Stimulated activated CD4-positive, alpha-beta T cell treated with anti-CD3 and anti-CD28 coated beads, TNF-alpha, amount 100 ng/mL, for 24 hours (primary cell): Measurements from ENCODE around the gene PTGDS.
A peak's percentile ranks its signal among the peaks of the same experiment; 100 is the strongest.

Experiments used
- DNase-seq, 3 experiments: peaks; one replicate each; pipeline ENCODE4 v3.0.0-alpha.2; 2020; ENCODE audit warnings: low read depth in 3 of 3

Gene PTGDS

DNA sequence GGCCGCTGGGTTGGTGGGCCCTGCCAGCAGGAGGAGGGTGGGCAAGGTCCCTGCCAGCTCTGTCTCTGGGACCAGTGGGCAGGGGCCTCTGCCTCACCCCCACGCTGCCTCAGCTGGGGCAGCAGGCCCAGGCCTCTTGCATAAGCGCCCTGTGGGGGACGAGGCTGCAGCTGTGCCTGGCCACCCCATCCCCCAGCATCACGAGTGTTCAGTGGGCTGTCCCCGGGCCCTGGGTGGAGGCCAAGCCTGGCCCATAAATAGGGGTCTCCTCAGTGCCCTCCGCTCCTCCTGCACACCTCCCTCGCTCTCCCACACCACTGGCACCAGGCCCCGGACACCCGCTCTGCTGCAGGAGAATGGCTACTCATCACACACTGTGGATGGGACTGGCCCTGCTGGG, at the start of gene PTGDS:
PTGDS (plus strand) TSS at position 282 of the 400 bp plus-strand sequence; CDS start at position 357, 75 bp downstream.
- no peak for DNase-seq

DNA sequence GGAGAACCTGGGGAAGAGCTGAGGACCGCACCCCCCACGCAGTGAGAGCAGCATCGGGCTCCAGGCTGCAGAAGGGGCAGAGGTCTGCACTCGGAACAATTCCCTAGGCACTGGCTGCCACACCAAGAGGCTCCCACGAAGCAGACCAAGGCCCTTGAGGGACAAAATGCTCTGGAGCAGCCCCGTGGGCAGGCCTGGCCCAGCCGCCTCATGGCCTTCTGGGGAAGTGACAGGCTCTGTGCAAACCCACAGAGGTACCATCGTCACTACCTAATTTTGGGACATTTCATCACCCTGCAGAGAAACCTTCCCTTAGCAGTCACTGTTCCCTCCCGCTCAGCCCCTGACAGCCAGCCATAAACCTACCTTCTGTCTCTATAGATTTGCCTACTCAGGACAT, 48.7 kb upstream of the PTGDS start:
- no peak for DNase-seq

DNA sequence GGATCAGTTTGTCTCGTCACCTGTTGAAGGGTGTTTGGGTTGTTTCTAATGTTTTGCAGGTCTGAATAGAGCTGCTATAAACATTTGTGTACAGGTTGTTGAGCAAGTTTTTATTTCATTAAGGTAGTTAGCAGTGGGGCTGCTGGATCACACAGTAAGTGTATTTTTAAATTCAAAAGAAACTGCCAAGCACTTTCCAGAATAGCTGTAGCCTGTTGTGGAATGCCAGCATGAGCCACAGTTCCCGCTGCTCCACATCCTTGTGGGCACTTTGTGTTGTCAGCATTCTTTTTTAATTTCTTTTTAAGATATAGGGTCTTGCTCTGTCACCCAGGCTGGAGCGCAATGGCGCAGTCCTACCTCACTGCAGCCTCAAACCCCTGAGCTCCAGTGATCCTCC, 47.3 kb upstream of the PTGDS start:
- DNase-seq = no peak

GRCh38 chr9:136931611-136932130, 45.6 kb upstream of the PTGDS start:
- no peak for DNase-seq

GRCh38 chr9:136934277-136934676, 43.0 kb upstream of the PTGDS start:
- DNase-seq = no peak

DNA sequence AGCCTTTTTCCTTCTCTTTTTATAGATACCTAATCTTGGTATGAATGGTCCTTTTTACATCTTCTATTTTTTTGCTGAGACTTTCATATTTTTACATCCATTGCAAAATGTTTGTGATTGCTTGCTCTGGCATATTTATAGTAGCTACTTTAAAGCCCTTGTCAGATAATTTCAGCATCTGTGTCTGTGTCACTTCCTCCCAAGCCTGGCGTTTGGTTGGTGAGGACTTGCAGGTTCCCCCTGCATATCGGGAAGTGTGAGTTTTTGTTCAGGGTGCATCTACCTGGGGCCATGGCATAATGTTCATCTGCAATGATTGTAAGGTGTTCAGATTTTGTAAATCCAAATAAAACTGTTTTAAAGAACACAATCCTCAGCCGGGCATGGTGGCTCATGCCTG, 41.7 kb upstream of the PTGDS start:
- DNase-seq = no peak

DNA sequence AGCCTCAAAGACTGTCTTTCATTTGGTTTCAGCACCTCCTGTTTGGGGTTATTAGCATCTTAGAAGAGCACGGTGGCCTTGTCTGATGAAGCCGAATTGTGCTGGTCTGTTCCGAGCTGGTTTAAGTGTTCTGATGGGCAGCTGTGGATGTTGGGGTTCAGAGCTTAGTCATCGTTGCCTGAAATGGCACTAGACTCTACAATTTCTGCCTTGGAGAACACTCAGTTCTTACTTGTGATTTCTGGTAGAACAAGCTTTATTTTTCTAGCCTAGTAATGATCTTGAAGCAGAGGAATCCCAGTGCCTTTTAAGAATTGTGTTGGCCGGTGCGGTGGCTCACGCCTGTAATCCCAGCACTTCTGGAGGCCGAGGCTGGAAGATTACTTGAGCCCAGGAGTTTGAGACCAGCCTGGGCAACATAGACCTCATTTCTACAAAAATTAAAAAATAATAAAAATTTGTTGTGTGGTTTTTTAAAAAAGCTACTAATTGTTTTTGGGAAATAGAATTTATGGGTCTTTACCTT, 40.6 kb upstream of the PTGDS start:
- no peak for DNase-seq

DNA sequence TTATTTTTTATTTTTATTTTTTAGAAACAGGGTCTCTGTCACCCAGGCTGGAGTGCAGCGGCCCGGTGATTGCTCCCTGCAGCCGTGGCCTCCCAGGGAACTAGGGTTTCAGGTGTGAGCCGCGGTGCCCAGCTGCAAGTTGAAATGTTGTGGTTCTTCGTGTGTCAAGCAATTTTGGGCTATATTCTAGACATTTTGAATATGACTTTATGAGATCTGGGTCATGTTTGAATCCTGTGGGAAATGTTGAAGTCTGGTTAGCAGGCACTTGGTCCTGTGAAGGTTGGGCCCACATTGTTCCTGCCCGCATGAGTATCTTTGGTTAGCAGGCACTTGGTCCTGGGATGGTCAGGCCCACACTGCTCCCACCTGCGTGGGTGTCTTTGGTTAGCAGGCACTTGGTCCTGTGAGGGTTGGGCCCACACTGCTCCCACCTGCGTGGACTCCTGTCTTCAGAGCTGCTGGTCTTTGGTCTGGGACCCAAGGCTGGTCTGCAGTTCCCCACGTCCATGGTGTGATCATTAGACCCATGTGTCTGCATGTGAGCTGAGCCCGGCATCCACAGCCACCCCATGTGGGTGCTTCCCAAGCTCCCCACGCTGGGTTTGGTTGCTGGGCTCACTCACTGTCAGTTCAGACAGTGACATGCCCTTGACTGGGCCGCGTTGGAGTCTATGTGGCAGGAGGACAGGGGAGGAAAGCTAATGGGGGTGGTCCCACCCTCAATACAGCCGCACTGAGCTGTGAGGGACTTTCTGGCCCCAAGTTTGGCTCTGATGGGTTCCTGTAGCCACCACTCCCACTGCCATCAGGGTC, 39.9 kb upstream of the PTGDS start:
- DNase-seq = no peak

DNA sequence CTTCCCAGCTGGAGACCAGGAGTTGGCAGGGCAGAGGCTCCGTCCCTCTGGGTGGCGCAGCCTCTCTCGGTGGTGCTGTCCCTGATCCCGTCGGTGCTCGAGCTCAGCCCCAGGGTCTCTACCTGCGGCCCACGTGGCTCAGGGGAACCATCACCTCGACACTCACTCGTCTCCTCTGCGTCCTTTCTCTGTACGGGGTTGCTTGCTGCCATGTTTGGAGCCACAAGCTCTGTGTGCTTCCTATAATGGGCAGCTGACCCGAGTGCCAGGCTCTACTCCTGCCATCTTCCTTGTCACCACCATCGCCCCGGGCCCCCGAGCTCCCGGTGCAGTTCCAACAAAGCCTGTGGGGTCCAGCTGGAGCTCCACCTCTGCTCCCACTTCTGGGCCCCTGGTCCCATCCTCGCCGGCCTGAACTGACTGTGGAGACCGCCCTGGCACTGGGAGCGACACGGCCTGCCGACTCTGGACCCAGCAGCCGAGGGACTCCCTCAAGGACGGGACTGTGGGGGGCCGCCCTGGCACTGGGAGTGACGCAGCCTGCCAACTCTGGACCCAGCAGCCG, 37.8 kb upstream of the PTGDS start:
- DNase-seq = no peak

- DNase-seq = no peak
These were observed 37.2 kb upstream of the PTGDS start for GRCh38 chr9:136939996-136940525.

GRCh38 chr9:136940526-136941230, 36.6 kb upstream of the PTGDS start:
- DNase-seq = no peak

DNA sequence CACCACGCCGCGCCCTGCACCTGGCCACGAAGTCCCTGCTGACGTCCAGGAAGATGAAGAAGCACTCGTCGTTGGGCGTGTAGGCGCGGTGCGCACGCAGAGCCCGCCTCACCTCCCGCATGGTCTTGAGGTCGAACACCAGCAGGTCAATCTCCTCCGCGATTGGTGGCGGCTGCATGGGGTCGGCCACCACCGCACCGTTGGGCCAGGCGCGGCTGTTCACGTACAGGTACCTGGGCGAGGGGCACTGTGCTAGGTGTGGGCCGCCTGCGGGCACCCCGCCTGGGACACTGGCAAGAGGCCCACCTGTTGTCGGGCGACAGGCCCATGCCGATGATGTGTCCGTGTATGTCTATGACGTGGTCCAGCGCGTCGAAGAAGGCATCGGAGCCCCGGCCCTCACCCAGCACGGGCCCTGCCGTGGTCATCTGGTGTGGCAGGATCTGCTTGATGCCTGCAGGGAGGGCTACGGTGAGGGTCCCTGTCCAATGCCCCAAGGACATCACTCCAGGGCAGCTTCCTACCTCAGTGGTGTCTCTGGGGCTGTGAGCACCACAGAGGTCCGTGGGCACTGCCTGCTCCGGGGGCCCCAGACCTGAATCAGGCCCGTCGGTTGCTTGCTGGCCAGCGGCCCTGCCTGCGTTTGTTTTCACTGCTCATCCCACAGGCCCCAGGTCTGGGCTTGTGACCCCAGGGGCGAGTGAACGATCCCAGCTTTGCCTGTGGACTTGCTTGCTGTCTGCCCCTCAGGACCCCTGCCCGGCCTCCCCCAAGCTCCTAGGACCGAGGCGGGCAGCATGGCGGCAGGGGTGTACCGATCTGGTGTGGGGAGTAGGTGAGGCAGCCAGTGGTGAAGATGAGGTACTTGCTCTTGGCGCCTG, 35.8 kb upstream of the PTGDS start:
- no peak for DNase-seq

DNA sequence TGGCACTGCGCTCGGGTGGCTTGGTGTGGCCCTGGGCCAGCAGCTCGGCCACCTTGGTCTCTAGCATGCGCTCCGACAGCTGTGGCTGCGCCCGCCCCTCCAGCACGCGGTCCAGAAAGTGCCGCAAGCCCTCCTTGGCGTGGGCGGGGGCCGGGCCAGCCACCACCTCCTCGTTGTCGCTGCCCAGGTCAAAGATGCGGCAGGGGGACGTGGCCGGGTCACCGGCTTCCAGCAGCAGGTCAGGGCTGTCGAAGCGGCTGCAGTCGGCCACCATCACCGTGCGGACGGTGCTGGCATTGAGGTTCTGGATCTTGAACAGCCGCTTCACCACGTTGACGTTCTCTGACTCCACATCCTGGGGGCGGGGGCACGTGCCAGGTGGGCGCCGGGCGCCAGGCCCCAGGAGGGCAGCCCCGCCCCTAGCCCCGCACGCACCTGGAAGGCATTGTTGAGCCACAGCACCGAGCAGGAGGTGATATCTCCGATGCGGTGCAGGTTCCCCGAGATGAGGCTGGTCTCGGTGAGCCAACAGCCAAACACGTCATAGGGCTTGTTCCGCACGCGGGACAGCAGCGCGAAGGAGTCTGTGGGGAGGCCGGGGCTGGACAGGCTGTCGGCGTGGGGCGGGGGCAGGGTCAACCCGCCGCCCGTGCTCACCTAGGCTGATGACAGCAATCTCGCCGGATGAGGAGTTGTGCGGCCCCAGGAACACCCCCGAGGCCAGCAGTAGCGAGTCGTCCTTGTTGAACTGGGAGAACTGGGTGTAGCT, 35.0 kb upstream of the PTGDS start:
- no peak for DNase-seq

- no peak for DNase-seq
These were observed 34.4 kb upstream of the PTGDS start for GRCh38 chr9:136942881-136943230.

- peak in 1 of 3 experiments; percentile 36 for DNase-seq
These were observed 33.8 kb upstream of the PTGDS start for GRCh38 chr9:136943291-136944211.

DNA sequence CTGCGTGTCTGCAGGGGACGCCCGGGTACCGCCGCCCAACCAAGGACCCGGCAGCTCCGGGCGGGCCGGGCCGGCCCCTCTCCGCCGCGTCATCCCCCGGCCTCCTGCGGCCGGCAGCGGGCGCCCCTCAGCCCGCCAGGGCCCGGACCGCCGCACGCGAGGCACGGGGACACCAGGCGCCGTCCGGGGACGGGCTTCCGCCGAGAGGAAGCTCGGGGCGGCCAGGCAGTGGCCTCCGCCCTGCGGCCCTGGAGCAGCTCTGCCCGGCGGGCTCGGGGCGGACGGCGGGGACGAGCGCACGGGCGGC, 33.1 kb upstream of the PTGDS start:
- peak in 1 of 3 experiments; percentile 24 for DNase-seq

DNA sequence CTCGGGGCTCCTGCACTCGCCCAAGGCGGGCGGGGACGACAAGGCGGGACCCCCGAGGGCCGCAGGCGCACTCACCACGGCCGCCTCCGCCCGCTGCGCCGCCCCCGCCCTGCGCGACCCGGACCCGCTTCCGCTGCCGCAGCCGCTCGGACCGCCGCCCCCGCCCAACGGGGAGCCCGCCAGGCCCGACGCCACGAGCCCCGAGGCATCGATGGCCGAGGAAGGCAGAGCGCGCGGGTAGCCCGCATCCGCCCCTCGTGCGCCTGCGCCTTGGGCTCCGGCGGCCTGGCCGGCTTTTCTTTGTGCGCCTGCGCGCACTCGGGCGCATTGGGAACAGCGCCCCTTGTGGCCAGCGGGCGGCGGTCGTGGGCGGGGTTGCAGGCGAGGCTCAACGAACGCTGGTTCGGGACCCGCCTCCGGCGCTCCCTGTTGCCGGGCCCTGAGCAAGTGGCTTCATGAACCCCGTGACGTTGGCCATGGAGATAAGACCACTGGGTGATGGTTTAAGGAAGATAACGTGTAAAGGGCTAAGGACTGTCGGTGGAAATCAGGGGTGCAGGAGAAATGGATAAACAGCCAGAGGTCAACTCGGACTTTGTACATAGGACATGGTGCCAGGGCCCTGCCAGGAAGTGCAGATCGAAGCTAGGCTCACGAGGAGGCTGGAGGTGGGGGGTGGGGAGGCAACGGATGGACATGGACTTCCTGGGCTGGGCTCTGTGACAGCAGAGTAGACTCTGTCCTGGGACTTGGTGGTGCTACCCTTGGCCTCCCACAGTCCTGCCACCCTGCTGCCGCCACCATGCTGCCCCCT, 32.6 kb upstream of the PTGDS start, which contains the start of the genes C8G and FBXW5:
C8G (plus strand) TSS at position 725 of the 814 bp plus-strand sequence; CDS start at position 803, 78 bp downstream.
FBXW5 (minus strand) TSS at position 220 of the 814 bp plus-strand sequence. CDS start 655 bp downstream, outside the sequence.
- DNase-seq = peak; percentile 89 to 93 (median 92)
